Trophoblast cell (in vitro differentiated cells and primary cell): ENCODE measurements around the gene GLP1R.

Experiments used
- DNase-seq, 2 donors: peaks; one replicate each; pipeline ENCODE4 v3.0.0-alpha.2; 2016
- H2AFZ ChIP-seq: 2 replicates; pipeline ENCODE4 v1.6.1; 2013; ENCODE audit warnings: low read length, moderate library complexity, mild to moderate bottlenecking; ENCODE audit not compliant: insufficient read depth, poor library complexity
- H2AK5ac ChIP-seq: 2 replicates; pipeline ENCODE4 v1.6.1; 2013; ENCODE audit warnings: mild to moderate bottlenecking, low read length
- H2BK120ac ChIP-seq: 2 replicates; pipeline ENCODE4 v1.6.1; 2013; ENCODE audit warnings: low read length, mild to moderate bottlenecking, moderate library complexity; ENCODE audit not compliant: insufficient read depth, poor library complexity
- H2BK12ac ChIP-seq: 2 replicates; pipeline ENCODE4 v1.6.1; 2013; ENCODE audit warnings: mild to moderate bottlenecking, low read length, moderate library complexity
- H2BK5ac ChIP-seq: 2 replicates; pipeline ENCODE4 v1.6.1; 2013; ENCODE audit warnings: low read length, low read depth, moderate library complexity, mild to moderate bottlenecking; ENCODE audit not compliant: poor library complexity
- H3K14ac ChIP-seq: 2 replicates; pipeline ENCODE4 v1.6.1; 2013; ENCODE audit warnings: mild to moderate bottlenecking, low read length
- H3K18ac ChIP-seq: 2 replicates; pipeline ENCODE4 v1.6.1; 2013; ENCODE audit warnings: mild to moderate bottlenecking, low read length
- H3K23ac ChIP-seq: 2 replicates; pipeline ENCODE4 v1.6.1; 2013; ENCODE audit warnings: low read length
- H3K27ac ChIP-seq: 2 replicates; pipeline ENCODE4 v1.5.1; 2013; ENCODE audit warnings: low read depth, mild to moderate bottlenecking, inconsistent platforms, low read length, moderate library complexity
- H3K27me3 ChIP-seq: 2 replicates; pipeline ENCODE4 v1.6.1; 2013; ENCODE audit warnings: inconsistent platforms, mild to moderate bottlenecking, low read length, moderate library complexity; ENCODE audit not compliant: insufficient read depth
- H3K36me3 ChIP-seq, 2 experiments: 1 replicate in 1 of 2; 2 replicates in 1 of 2; pipeline ENCODE4 v1.6.1; 2013; ENCODE audit warnings: low read length in 2 of 2, mild to moderate bottlenecking in 2 of 2, moderate library complexity in 1 of 2; ENCODE audit not compliant: insufficient read depth in 2 of 2, control insufficient read depth in 1 of 2
- H3K4ac ChIP-seq: 2 replicates; pipeline ENCODE4 v1.6.1; 2013; ENCODE audit warnings: low read depth, mild to moderate bottlenecking, low read length, moderate library complexity
- H3K4me1 ChIP-seq, 2 experiments: 1 replicate in 1 of 2; 2 replicates in 1 of 2; pipeline ENCODE4 v1.6.1; 2013; ENCODE audit warnings: low read length in 2 of 2, mild to moderate bottlenecking in 2 of 2, moderate library complexity in 1 of 2; ENCODE audit not compliant: insufficient read depth in 2 of 2, control insufficient read depth in 1 of 2
- H3K4me2 ChIP-seq: 2 replicates; pipeline ENCODE4 v1.6.1; 2013; ENCODE audit warnings: inconsistent platforms, mild to moderate bottlenecking, low read length, moderate library complexity
- H3K4me3 ChIP-seq: 2 replicates; pipeline ENCODE4 v1.5.1; 2013; ENCODE audit warnings: mild to moderate bottlenecking, low read depth, low read length, inconsistent platforms
- H3K79me1 ChIP-seq: one replicate; pipeline ENCODE4 v1.6.1; 2013; ENCODE audit warnings: low read length
- H3K79me2 ChIP-seq: 2 replicates; pipeline ENCODE4 v1.6.1; 2013; ENCODE audit warnings: low read length, mild to moderate bottlenecking; ENCODE audit not compliant: control insufficient read depth, insufficient read depth, poor library complexity
- H3K9ac ChIP-seq: 2 replicates; pipeline ENCODE4 v1.6.1; 2013; ENCODE audit warnings: mild to moderate bottlenecking, low read length
- H3K9me3 ChIP-seq: 2 replicates; pipeline ENCODE4 v1.6.1; 2013; ENCODE audit warnings: low read depth, mild to moderate bottlenecking, control low read depth, inconsistent platforms, low read length; ENCODE audit not compliant: insufficient read depth
- H4K12ac ChIP-seq: 2 replicates; pipeline ENCODE4 v1.6.1; 2013; ENCODE audit warnings: low read depth, mild to moderate bottlenecking, low read length, moderate library complexity
- H4K8ac ChIP-seq: 2 replicates; pipeline ENCODE4 v1.6.1; 2013; ENCODE audit warnings: low read depth, mild to moderate bottlenecking, low read length, moderate library complexity
- H4K91ac ChIP-seq: one replicate; pipeline ENCODE4 v1.6.1; 2013; ENCODE audit warnings: low read depth, mild to moderate bottlenecking, low read length, moderate library complexity
- WGBS: extraction: QIAGEN DNeasy Blood & Tissue Kit; methylation state at CpG from one replicate; pipeline ENCODE4 v1.1.7; 2013; ENCODE audit warnings: missing lambda C conversion rate; ENCODE audit not compliant: insufficient read length, insufficient coverage; ENCODE audit errors: extremely low coverage; 5-methylcytosine and 5-hydroxymethylcytosine counted together

The GLP1R gene

GRCh38 chr6:39035681-39036080 is 12.9 kb upstream of the GLP1R start:
- no peak overlapping the region for H2BK5ac ChIP-seq
- no peak overlapping the region for H3K4me2 ChIP-seq
- no peak for DNase-seq
- no peak overlapping the region for H2AK5ac ChIP-seq
- no peak overlapping the region for H4K12ac ChIP-seq
- no peak overlapping the region for H3K27ac ChIP-seq
- H3K18ac ChIP-seq = no peak overlapping the region
- no peaks in the 10 kb centered on the region for H3K36me3 ChIP-seq
- H3K79me1 ChIP-seq = no peaks in the 10 kb centered on the region
- no peaks in the 10 kb centered on the region for H3K79me2 ChIP-seq
- H2AFZ ChIP-seq = no peak overlapping the region
- H3K9ac ChIP-seq = no peak overlapping the region
- no peak overlapping the region for H4K91ac ChIP-seq
- no peak overlapping the region for H2BK120ac ChIP-seq
- H3K9me3 ChIP-seq = no peaks in the 10 kb centered on the region
- no peak overlapping the region for H2BK12ac ChIP-seq
- no peaks in the 10 kb centered on the region for H3K27me3 ChIP-seq
- no peak overlapping the region for H3K4ac ChIP-seq
- no peak overlapping the region for H3K14ac ChIP-seq
- no peak overlapping the region for H3K4me3 ChIP-seq
- no CpG with 5 or more reads among the region's 9 CpGs for WGBS
- no peak overlapping the region for H3K23ac ChIP-seq
- H3K4me1 ChIP-seq = no peaks in the 10 kb centered on the region
- H4K8ac ChIP-seq = no peak overlapping the region

GRCh38 chr6:39037082-39037508 is 11.5 kb upstream of the GLP1R start:
- no CpG with 5 or more reads among the region's 4 CpGs for WGBS
- Histone ChIP-seq H4K91ac (no peak overlapping the region), H3K27ac (no peak overlapping the region)

GRCh38 chr6:39037707-39038106 is 10.9 kb upstream of the GLP1R start:
- Histone ChIP-seq H3K27ac (no peak overlapping the region), H3K79me1 (no peaks in the 10 kb centered on the region), H3K9ac (no peak overlapping the region), H3K9me3 (no peaks in the 10 kb centered on the region), H3K18ac (no peak overlapping the region), H2BK120ac (no peak overlapping the region), H2AFZ (no peak overlapping the region), H3K4me3 (no peak overlapping the region), H3K36me3 (no peaks in the 10 kb centered on the region), H3K23ac (no peak overlapping the region), H3K79me2 (no peaks in the 10 kb centered on the region), H3K27me3 (no peaks in the 10 kb centered on the region), H3K4me1 (no peaks in the 10 kb centered on the region), H4K91ac (no peak overlapping the region), H4K8ac (no peak overlapping the region), H3K4ac (no peak overlapping the region), H2BK12ac (no peak overlapping the region), H2AK5ac (no peak overlapping the region), H4K12ac (no peak overlapping the region), H2BK5ac (no peak overlapping the region), H3K4me2 (no peak overlapping the region), H3K14ac (no peak overlapping the region)
- no peak for DNase-seq
- WGBS = no CpG with 5 or more reads among the region's 6 CpGs

More at GRCh38 chr6:39037082-39037508, 11.5 kb upstream of the GLP1R start:
- no peak overlapping the region for H4K12ac ChIP-seq
- H3K27me3 ChIP-seq = no peaks in the 10 kb centered on the region
- no peak overlapping the region for H3K4me3 ChIP-seq
- no peaks in the 10 kb centered on the region for H3K36me3 ChIP-seq
- no peaks in the 10 kb centered on the region for H3K9me3 ChIP-seq
- no peak overlapping the region for H3K18ac ChIP-seq
- no peak overlapping the region for H2BK120ac ChIP-seq
- H2BK12ac ChIP-seq = no peak overlapping the region
- H3K4me1 ChIP-seq = no peaks in the 10 kb centered on the region
- no peaks in the 10 kb centered on the region for H3K79me2 ChIP-seq
- no peak overlapping the region for H3K9ac ChIP-seq
- no peak overlapping the region for H3K14ac ChIP-seq
- no peak for DNase-seq
- no peak overlapping the region for H3K4me2 ChIP-seq
- no peak overlapping the region for H3K23ac ChIP-seq
- H2AK5ac ChIP-seq = no peak overlapping the region
- H3K79me1 ChIP-seq = no peaks in the 10 kb centered on the region
- H2BK5ac ChIP-seq = no peak overlapping the region
- no peak overlapping the region for H4K8ac ChIP-seq
- no peak overlapping the region for H2AFZ ChIP-seq
- no peak overlapping the region for H3K4ac ChIP-seq

- Histone ChIP-seq H4K91ac (no peak overlapping the region), H3K14ac (no peak overlapping the region), H3K23ac (no peak overlapping the region), H4K12ac (no peak overlapping the region), H2AK5ac (no peak overlapping the region), H3K9me3 (no peaks in the 10 kb centered on the region), H2BK120ac (no peak overlapping the region), H3K4me2 (no peak overlapping the region), H2BK5ac (no peak overlapping the region), H3K18ac (no peak overlapping the region), H3K79me2 (no peaks in the 10 kb centered on the region), H3K36me3 (no peaks in the 10 kb centered on the region), H3K4ac (no peak overlapping the region), H4K8ac (no peak overlapping the region), H3K4me3 (no peak overlapping the region), H3K9ac (no peak overlapping the region), H2BK12ac (no peak overlapping the region), H3K27me3 (no peaks in the 10 kb centered on the region), H3K27ac (no peak overlapping the region), H3K79me1 (no peaks in the 10 kb centered on the region), H2AFZ (no peak overlapping the region), H3K4me1 (no peaks in the 10 kb centered on the region)
- DNase-seq = no peak
- no CpG with 5 or more reads among the region's 10 CpGs for WGBS
Measured at GRCh38 chr6:39040080-39040673, 8.4 kb upstream of the GLP1R start.
